DOHH2 (cell line): ENCODE results near the gene UQCRQ.

Source experiments
- EZH2phosphoT487 ChIP-seq: fragments of 200-600 bp; sonication (generic); IDR thresholded peaks from 2 replicates; pipeline ENCODE4 v1.6.1; 2017; ENCODE audit warnings: borderline replicate concordance, mild to moderate bottlenecking, antibody characterized with exemption, low read length, moderate library complexity, mixed read lengths
- TF ChIP-seq, protein P1 (sequence below): fragments of 200-600 bp; sonication (generic); IDR thresholded peaks from one replicate; pipeline ENCODE4 v1.5.1; 2014; ENCODE audit warnings: antibody characterized with exemption, mild to moderate bottlenecking, low read depth, low read length; ENCODE audit not compliant: poor library complexity, severe bottlenecking

DNA sequence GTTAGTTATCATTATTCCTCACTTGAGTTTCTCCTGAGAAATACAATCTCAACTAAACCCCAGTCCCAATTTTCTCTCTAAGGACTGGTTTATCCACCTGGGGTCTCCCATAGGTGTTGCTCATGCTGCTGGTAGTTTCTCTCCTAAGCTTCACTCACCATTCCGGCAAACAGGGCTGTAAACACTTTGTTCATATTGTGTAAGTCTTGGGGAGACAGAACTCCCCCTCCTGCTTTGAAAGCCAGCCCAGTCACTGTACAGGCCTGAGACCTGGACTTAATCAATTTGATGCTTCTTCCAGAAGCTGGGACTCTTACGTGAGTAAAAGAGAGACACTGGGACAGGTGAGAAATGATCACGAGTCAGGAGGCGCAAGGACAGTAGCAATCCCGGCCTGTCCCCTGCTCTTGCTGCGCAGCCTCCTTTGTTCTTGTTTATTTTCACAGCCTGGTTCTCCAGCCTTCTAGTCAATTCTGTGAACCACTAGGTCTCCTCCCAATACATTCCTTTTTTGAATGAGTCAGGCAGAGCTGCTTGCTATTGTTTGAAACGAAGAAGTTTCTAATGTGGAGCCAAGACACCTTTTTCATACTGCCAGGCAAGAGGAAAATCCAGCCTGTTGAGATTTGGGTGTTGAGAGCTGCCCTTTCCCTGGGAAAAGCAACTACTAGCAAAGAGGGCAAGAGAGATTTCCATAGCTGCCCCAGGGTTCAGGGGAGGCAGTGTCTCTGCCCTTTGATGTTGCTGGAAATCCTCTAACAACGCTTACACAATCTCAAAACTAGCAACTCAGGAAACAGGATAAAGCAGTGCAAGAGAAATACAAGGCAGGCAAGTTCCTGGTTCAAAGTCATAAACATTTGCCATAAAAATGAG is 26.8 kb upstream of the UQCRQ start:
- TF ChIP-seq, protein P1, sequence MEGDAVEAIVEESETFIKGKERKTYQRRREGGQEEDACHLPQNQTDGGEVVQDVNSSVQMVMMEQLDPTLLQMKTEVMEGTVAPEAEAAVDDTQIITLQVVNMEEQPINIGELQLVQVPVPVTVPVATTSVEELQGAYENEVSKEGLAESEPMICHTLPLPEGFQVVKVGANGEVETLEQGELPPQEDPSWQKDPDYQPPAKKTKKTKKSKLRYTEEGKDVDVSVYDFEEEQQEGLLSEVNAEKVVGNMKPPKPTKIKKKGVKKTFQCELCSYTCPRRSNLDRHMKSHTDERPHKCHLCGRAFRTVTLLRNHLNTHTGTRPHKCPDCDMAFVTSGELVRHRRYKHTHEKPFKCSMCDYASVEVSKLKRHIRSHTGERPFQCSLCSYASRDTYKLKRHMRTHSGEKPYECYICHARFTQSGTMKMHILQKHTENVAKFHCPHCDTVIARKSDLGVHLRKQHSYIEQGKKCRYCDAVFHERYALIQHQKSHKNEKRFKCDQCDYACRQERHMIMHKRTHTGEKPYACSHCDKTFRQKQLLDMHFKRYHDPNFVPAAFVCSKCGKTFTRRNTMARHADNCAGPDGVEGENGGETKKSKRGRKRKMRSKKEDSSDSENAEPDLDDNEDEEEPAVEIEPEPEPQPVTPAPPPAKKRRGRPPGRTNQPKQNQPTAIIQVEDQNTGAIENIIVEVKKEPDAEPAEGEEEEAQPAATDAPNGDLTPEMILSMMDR, result no peak
- TF ChIP-seq EZH2phosphoT487, result no peak
